ENCODE data around the gene HOXA3. TPM values are rescaled to one million over a fixed set of nuclear protein-coding genes. Genes with fewer than 3 reads are reported as not detected.

Gene HOXA3
- total RNA-seq, 1 experiment from 2014 or later: 9.2 TPM

GRCh38 chr7:27167916-27168264 is 15.5 kb upstream of the HOXA3 start (continued):
- TF ChIP-seq REST (IDR thresholded peaks at IDR 0.05; ENCODE audit: low read depth) (no peak), YY1 (IDR thresholded peaks at IDR 0.05; ENCODE audit: extremely low read depth, insufficient replicate concordance, low read depth, low read length) (no peak), ATF3 (IDR thresholded peaks at IDR 0.05) (no peak), ZNF274 (IDR thresholded peaks at IDR 0.05; ENCODE audit: low read depth, low read length) (no peak), SP1 (IDR thresholded peaks at IDR 0.05; ENCODE audit: low read depth) (no peak), CEBPB (IDR thresholded peaks at IDR 0.05; ENCODE audit: low read depth) (no peak), ZFX (IDR thresholded peaks at IDR 0.05) (no peak)

- no peaks in the 10 kb centered on the region for H3K27me3 ChIP-seq (ENCODE audit: insufficient read depth, low read length)
- ChIA-PET RAD21 (ENCODE audit: low non-redundant PET in 1 of 2, low total read pairs in 2 of 2, uncharacterized antibody in 2 of 2, unreplicated experiment in 2 of 2) (no interaction called here), POLR2A (interaction anchor here (1.0 kb wide), 1 partner anchor 9 kb away, joined by 4 read pairs; no protein-coding TSS in a partner anchor), CTCF (interaction anchor here (1.3 to 6.6 kb wide), 2 partner anchors 10 to 13 kb away, joined by 4 to 32 read pairs; partner anchors contain the start of gene HOXA7)
- peak overlapping the region; percentile 77 to 84 for H3K4me3 ChIP-seq (replicated peaks in 1 of 2; ENCODE audit: low read depth in 1 of 2, low read length in 2 of 2)
- H3K9me2 ChIP-seq (ENCODE audit: insufficient read depth): no peaks in the 10 kb centered on the region
- peaks cover 0 to 4% of the 10 kb centered on the region in 2 experiments; a peak in 1 of 4 replicates for H3K36me3 ChIP-seq (ENCODE audit: control insufficient read depth in 1 of 2, insufficient read depth in 2 of 2, low read length in 2 of 2)
- no peaks in the 10 kb centered on the region for H4K20me1 ChIP-seq (ENCODE audit: insufficient read depth)
- ATAC-seq: no peak
- peaks cover 99% of the 10 kb centered on the region for H3K79me2 ChIP-seq (ENCODE audit: insufficient read depth, low read length)
- BruUV-seq (replicated peaks): no TSS peak
- intact Hi-C loops (cut with micrococcal nuclease): loop anchor here (10.0 kb wide), 1 partner anchor 1302 kb away; no protein-coding TSS in a partner anchor
- peaks cover 30 to 76% of the 10 kb centered on the region in 2 experiments for H3K4me1 ChIP-seq (ENCODE audit: control insufficient read depth in 1 of 2, insufficient read depth in 2 of 2, low read length in 2 of 2)
- H3K4me2 ChIP-seq (ENCODE audit: low read length): peak overlapping the region; percentile 97
- H3K9me3 ChIP-seq (ENCODE audit: control insufficient read depth in 1 of 2, insufficient read depth in 1 of 2, low read depth in 1 of 2, low read length in 2 of 2): no peaks in the 10 kb centered on the region
- peak overlapping the region; percentile 89 for H3K9ac ChIP-seq (ENCODE audit: low read length)
- peak overlapping the region; percentile 91 for H3K27ac ChIP-seq (ENCODE audit: low read depth, low read length)
- DNase-seq (ENCODE audit: low read depth, low spot score): no peak
- H2AFZ ChIP-seq (ENCODE audit: low read depth, low read length, poor library complexity, severe bottlenecking): no peak overlapping the region
- no peak for TF ChIP-seq ZBTB33 (IDR thresholded peaks at IDR 0.05; ENCODE audit: extremely low read depth, insufficient replicate concordance, low read length)
- TF ChIP-seq MAX (IDR thresholded peaks at IDR 0.05): no peak
- TF ChIP-seq SRF (IDR thresholded peaks at IDR 0.05; ENCODE audit: low read depth): no peak
- TF ChIP-seq SIN3A (IDR thresholded peaks at IDR 0.05; ENCODE audit: low read depth): no peak
- no peak for TF ChIP-seq SP1 (IDR thresholded peaks at IDR 0.05; ENCODE audit: low read depth)
- no peak for TF ChIP-seq REST (IDR thresholded peaks at IDR 0.05; ENCODE audit: low read depth)
- no peak for TF ChIP-seq JUND (IDR thresholded peaks at IDR 0.05)
- no peak for TF ChIP-seq ELF1 (IDR thresholded peaks at IDR 0.05; ENCODE audit: borderline replicate concordance, low read depth)
These were observed 14.4 kb upstream of the HOXA3 start for GRCh38 chr7:27166531-27167505.

Measured in HCT116 (cell line).